ENCODE measurements around the gene LINC00237.

The LINC00237 gene

DNA sequence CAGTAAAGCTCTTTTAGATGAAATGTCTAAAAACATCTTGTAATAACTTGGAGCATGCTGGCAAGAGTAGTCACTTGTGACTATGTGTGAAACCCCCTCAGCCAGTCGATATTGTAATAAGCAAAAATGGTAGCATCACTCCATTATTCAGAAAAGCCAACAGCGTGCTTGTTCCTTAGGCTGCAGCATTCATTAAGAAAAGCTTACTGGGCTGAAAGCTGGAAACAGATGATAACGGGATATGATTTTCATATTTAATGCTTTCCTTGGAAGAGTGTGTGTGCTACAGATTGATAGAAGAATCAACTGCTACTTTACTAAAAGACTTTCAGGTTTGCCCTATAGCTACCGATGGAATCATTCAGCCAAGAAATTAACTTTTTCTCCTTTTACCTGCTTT lies 40.1 kb upstream of the LINC00237 start:
- no peak overlapping the region for H3K27ac ChIP-seq (replicated peaks)
- no peak for DNase-seq (ENCODE audit: low read depth in 1 of 2, low spot score in 1 of 2)

DNA sequence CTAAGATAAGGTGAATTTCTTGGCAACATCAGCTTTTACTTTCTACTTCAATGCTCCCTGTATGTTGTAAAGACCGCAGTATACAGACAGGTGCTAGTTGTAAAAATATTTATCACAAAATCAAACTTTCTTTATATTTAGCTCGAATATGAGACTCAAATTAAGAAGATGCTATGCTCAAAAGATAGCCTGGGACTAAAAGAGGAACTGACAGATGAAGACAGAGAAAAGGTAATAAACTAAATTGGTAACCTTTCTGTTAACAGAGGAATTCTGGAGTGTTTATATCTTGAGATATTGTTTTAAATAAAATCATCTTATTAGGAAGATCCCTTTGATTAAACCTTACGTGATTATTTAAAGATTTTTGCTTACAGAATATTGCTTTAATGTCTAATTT lies 39.3 kb upstream of the LINC00237 start:
- Histone ChIP-seq H3K4me3 (replicated peaks; ENCODE audit: insufficient read depth, low read length) (no peak overlapping the region), H3K27ac (replicated peaks) (no peak overlapping the region), H3K27me3 (ENCODE audit: insufficient read depth, poor library complexity, severe bottlenecking) (no peaks in the 10 kb centered on the region)
- no peak for DNase-seq (ENCODE audit: low read depth in 1 of 2, low spot score in 1 of 2)
- peak; percentile 75 for TF ChIP-seq SPI1 (IDR thresholded peaks at IDR 0.05; ENCODE audit: borderline replicate concordance, low read depth)
- TF ChIP-seq, protein P1, sequence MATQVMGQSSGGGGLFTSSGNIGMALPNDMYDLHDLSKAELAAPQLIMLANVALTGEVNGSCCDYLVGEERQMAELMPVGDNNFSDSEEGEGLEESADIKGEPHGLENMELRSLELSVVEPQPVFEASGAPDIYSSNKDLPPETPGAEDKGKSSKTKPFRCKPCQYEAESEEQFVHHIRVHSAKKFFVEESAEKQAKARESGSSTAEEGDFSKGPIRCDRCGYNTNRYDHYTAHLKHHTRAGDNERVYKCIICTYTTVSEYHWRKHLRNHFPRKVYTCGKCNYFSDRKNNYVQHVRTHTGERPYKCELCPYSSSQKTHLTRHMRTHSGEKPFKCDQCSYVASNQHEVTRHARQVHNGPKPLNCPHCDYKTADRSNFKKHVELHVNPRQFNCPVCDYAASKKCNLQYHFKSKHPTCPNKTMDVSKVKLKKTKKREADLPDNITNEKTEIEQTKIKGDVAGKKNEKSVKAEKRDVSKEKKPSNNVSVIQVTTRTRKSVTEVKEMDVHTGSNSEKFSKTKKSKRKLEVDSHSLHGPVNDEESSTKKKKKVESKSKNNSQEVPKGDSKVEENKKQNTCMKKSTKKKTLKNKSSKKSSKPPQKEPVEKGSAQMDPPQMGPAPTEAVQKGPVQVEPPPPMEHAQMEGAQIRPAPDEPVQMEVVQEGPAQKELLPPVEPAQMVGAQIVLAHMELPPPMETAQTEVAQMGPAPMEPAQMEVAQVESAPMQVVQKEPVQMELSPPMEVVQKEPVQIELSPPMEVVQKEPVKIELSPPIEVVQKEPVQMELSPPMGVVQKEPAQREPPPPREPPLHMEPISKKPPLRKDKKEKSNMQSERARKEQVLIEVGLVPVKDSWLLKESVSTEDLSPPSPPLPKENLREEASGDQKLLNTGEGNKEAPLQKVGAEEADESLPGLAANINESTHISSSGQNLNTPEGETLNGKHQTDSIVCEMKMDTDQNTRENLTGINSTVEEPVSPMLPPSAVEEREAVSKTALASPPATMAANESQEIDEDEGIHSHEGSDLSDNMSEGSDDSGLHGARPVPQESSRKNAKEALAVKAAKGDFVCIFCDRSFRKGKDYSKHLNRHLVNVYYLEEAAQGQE (IDR thresholded peaks at IDR 0.05; ENCODE audit: insufficient replicate concordance, low read depth): no peak

More for the DNA sequence above, 40.1 kb upstream of the LINC00237 start:
- TF ChIP-seq, protein P2, sequence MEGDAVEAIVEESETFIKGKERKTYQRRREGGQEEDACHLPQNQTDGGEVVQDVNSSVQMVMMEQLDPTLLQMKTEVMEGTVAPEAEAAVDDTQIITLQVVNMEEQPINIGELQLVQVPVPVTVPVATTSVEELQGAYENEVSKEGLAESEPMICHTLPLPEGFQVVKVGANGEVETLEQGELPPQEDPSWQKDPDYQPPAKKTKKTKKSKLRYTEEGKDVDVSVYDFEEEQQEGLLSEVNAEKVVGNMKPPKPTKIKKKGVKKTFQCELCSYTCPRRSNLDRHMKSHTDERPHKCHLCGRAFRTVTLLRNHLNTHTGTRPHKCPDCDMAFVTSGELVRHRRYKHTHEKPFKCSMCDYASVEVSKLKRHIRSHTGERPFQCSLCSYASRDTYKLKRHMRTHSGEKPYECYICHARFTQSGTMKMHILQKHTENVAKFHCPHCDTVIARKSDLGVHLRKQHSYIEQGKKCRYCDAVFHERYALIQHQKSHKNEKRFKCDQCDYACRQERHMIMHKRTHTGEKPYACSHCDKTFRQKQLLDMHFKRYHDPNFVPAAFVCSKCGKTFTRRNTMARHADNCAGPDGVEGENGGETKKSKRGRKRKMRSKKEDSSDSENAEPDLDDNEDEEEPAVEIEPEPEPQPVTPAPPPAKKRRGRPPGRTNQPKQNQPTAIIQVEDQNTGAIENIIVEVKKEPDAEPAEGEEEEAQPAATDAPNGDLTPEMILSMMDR (IDR thresholded peaks at IDR 0.05; ENCODE audit: insufficient read depth, low read length): no peak
- TF ChIP-seq, protein P1 (IDR thresholded peaks at IDR 0.05; ENCODE audit: insufficient replicate concordance, low read depth): no peak
- no peak for TF ChIP-seq POLR2AphosphoS5 (IDR thresholded peaks at IDR 0.05; ENCODE audit: low read depth)
- no peak for TF ChIP-seq GABPA (IDR thresholded peaks at IDR 0.05; ENCODE audit: low read depth)
- no peak for TF ChIP-seq SPI1 (IDR thresholded peaks at IDR 0.05; ENCODE audit: borderline replicate concordance, low read depth)
- Histone ChIP-seq H3K27me3 (ENCODE audit: insufficient read depth, poor library complexity, severe bottlenecking) (no peaks in the 10 kb centered on the region), H3K4me3 (replicated peaks; ENCODE audit: insufficient read depth, low read length) (no peak overlapping the region)

DNA sequence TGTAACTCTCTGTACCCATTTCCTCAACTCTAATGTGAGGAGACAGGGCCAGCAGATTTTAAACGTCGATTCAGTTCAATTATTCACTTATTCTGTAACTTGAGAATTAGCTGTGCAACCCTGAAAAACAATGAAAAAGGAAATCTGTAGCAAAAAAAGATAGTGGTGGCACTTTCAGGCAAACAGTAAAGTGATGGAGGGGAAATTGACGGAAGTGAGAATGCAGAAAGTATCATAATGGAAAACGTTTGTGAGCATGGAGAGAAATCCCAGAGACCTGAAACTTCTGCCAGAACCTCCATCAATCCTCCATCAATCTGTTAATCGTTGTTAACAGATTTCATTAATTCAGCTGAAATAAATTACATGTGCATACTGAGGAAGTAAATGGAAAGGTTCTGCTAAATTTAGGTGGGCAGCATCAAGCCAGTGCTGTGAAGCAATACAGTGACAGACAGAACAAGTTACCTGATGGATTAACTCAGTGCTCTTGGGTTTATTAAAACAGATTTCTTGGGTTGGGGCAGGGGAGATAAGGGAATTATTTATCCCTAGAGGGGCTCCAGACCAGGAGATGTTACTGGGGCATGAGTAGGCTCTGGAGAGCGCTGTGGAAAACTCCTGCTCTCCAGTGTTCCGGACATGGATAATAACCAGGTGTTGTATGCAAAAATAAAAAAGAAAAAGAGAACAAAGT lies 37.2 kb upstream of the LINC00237 start:
- Histone ChIP-seq H3K27me3 (ENCODE audit: insufficient read depth, poor library complexity, severe bottlenecking) (no peaks in the 10 kb centered on the region), H3K4me3 (replicated peaks; ENCODE audit: insufficient read depth, low read length) (no peak overlapping the region), H3K27ac (replicated peaks) (no peak overlapping the region)
- DNase-seq (ENCODE audit: low read depth in 1 of 2, low spot score in 1 of 2): no peak
- TF ChIP-seq POLR2AphosphoS5 (IDR thresholded peaks at IDR 0.05; ENCODE audit: low read depth) (no peak), GABPA (IDR thresholded peaks at IDR 0.05; ENCODE audit: low read depth) (no peak), SPI1 (IDR thresholded peaks at IDR 0.05; ENCODE audit: borderline replicate concordance, low read depth) (no peak)
- TF ChIP-seq, protein P2 (IDR thresholded peaks at IDR 0.05; ENCODE audit: insufficient read depth, low read length): no peak
- TF ChIP-seq, protein P1 (IDR thresholded peaks at IDR 0.05; ENCODE audit: insufficient replicate concordance, low read depth): no peak
